ENCODE measurements around the gene RYR3. TPM values are rescaled to one million over a fixed set of nuclear protein-coding genes. Genes with fewer than 3 reads are reported as not detected.

RYR3 gene
- total RNA-seq, 1 donor, result not detected

DNA sequence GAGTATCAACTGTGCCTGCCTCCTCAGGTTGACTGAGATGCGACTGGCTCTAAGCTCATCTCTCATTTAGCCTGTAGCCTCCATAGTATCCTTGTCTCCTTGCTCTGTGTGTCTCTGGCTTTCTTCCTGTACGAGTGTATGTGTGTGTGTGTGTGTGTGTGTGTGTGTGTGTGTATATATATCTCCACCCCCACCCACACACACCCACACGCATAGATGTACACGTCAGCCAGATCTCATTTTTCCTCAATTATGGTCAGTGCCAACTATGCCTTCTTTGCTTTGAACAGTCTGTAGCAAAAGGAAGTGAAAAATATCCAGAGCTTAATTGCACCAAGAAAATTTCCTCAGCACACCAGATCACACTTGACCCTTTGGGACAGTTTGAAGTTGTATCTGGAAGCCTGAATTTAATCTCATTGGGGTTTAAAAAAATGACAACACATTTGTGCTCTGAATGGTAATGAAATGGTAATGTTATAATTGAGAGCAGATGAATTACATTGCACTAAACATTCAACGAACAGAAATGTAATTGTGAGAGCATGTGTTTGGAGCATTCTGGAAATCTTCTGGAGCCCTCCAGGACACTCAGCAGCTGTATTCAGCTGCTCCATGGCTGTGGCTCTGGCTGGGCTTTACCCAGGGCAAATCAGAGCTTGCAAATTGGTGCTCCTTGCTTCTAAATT, 63.6 kb downstream of the RYR3 start:
- H3K4me3 ChIP-seq (ENCODE audit: low read depth, low read length), result no peak overlapping the region
- TF ChIP-seq, protein P1, sequence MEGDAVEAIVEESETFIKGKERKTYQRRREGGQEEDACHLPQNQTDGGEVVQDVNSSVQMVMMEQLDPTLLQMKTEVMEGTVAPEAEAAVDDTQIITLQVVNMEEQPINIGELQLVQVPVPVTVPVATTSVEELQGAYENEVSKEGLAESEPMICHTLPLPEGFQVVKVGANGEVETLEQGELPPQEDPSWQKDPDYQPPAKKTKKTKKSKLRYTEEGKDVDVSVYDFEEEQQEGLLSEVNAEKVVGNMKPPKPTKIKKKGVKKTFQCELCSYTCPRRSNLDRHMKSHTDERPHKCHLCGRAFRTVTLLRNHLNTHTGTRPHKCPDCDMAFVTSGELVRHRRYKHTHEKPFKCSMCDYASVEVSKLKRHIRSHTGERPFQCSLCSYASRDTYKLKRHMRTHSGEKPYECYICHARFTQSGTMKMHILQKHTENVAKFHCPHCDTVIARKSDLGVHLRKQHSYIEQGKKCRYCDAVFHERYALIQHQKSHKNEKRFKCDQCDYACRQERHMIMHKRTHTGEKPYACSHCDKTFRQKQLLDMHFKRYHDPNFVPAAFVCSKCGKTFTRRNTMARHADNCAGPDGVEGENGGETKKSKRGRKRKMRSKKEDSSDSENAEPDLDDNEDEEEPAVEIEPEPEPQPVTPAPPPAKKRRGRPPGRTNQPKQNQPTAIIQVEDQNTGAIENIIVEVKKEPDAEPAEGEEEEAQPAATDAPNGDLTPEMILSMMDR (IDR thresholded peaks at IDR 0.05; ENCODE audit: insufficient read depth, low read depth, low read length), result no peak
- DNase-seq (ENCODE audit: low read depth), result no peak

DNA sequence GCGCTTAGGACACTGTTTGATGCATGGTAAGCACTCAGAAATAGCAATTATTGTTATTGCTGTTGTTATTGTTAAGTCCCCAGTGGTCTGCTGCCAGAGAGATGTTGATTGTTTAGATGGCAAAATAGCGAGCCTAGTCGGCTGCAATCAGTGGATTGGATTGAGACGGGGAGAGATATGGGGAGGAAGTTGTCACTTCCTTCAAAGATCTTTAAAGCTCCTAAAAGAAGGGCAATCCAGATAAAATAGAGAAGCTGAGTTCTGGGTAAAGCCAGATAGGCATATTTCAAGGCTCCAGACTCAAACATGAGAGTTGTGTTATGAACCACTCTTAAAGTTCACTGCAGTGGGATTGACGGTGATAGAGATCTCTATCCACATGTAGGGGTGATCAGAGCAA, 64.5 kb downstream of the RYR3 start:
- TF ChIP-seq, protein P1 (IDR thresholded peaks at IDR 0.05; ENCODE audit: insufficient read depth, low read depth, low read length), result no peak
- no peak for DNase-seq (ENCODE audit: low read depth)
- no peak overlapping the region for H3K4me3 ChIP-seq (ENCODE audit: low read depth, low read length)

DNA sequence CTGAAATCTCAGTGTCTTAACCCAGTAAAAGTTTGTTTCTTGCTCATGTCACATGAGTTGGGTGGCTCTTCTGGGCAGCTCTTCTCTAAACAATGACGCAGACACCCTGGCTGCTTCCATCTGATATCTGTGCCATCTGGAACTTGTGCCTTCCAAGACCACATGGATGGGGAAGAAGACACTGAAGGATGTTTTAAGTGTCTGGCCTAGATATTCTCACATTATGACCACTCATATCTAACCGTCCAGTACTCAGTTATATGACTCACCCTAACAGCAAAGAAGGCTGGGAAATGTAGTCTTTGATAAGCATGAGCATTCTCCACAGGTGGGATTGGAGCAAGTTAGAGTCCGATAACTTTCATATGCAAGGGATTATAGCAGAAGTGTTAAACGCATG, 66.4 kb downstream of the RYR3 start:
- no peak overlapping the region for H3K4me3 ChIP-seq (ENCODE audit: low read depth, low read length)
- DNase-seq (ENCODE audit: low read depth), result no peak
- TF ChIP-seq, protein P1 (IDR thresholded peaks at IDR 0.05; ENCODE audit: insufficient read depth, low read depth, low read length), result no peak

DNA sequence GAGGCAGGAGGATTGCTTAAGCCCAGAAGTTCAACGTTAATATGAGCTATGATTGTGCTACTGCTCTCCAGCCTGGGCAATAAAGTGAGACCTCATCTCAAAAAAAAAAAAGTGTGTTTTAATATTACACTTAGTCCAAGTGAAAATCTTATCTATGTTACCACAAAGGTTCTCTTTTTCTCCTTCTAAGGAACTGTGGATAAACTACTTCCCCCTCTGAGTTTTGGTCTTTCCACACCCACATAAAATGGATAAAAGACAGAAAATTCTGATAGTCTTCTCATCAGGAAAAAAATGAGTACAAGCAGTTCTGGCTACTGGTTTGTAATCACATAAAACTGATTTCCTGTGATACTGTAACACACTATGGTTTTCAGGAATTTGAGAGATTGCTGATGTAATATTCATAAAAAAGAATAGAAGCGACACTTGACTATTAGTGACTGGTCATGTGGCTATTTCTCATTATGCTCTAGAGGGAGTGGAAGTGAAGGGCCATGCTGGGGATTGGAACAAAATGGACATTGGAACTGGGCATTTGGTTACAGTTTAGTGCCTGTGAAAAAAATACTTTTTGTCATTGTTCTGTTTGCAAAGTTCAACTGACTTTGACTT, 68.2 kb downstream of the RYR3 start:
- no peak overlapping the region for H3K4me3 ChIP-seq (ENCODE audit: low read depth, low read length)
- no peak for DNase-seq (ENCODE audit: low read depth)
- TF ChIP-seq, protein P1 (IDR thresholded peaks at IDR 0.05; ENCODE audit: insufficient read depth, low read depth, low read length), result no peak

DNA sequence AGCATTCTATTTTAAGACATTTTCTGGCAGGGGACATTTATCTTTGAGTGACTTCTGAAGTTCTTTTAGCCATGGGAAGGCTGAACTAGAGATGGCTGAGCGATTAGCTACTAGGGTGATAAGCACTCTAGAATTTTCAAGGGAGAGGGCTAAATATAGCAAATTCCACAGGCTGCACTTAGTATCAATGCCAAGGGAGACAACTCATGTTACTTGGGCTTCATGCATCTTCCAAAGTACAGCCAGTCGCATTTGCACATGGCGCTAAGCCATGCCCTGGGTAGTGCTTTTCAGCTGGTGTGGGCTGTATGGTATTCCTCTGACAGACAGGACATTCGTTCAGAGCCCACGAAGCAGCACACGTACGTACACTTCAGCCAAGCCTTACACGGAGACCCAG, 69.6 kb downstream of the RYR3 start:
- TF ChIP-seq, protein P1 (IDR thresholded peaks at IDR 0.05; ENCODE audit: insufficient read depth, low read depth, low read length), result no peak
- no peak for DNase-seq (ENCODE audit: low read depth)
- no peak overlapping the region for H3K4me3 ChIP-seq (ENCODE audit: low read depth, low read length)

DNA sequence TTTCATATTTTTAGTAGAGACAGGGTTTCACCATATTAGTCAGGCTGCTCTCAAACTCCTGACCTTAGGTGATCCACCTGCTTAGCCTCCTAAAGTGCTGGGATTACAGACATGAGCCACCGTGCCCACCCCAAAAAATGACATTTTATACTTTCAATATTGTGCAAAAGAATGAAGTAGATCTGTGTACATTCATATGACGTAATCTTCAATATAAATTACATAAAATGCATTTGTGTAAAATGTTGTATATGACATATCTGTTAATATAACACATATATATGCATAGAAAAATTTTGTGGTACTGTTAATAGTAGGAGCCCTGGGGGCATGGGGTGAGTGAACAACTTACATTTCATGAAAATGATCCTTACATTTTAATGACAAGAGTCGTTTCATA, 71.7 kb downstream of the RYR3 start:
- no peak overlapping the region for H3K4me3 ChIP-seq (ENCODE audit: low read depth, low read length)
- no peak for DNase-seq (ENCODE audit: low read depth)
- TF ChIP-seq, protein P1 (IDR thresholded peaks at IDR 0.05; ENCODE audit: insufficient read depth, low read depth, low read length), result no peak

All from fibroblast of villous mesenchyme (primary cell).